Glomerular visceral epithelial cell (primary cell): ENCODE results near the gene LMX1A.

Source experiments
- DNase-seq: peaks from one replicate; pipeline ENCODE4 v3.0.0-alpha.2; 2016; ENCODE audit errors: extremely low spot score

Gene LMX1A

DNA sequence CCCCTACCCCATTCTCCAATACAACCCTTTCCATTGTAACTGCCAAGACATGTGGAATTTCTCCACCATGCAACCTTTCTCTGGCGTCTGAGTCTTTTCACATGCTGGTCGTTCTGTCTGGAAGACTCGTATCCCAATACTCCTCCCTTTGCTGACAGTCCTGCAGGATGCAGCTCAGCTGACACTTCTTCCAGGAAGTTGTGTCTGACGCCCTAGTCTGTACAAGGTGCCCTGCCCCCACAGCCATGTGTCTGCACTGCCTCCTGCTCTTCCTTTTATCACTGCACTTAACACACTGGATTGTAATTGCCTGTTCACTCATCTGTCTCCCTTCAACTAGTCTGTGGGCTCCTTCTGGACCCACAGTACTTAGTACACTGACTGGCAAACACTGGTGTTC, 188.0 kb downstream of the LMX1A start:
- DNase-seq, result no peak

DNA sequence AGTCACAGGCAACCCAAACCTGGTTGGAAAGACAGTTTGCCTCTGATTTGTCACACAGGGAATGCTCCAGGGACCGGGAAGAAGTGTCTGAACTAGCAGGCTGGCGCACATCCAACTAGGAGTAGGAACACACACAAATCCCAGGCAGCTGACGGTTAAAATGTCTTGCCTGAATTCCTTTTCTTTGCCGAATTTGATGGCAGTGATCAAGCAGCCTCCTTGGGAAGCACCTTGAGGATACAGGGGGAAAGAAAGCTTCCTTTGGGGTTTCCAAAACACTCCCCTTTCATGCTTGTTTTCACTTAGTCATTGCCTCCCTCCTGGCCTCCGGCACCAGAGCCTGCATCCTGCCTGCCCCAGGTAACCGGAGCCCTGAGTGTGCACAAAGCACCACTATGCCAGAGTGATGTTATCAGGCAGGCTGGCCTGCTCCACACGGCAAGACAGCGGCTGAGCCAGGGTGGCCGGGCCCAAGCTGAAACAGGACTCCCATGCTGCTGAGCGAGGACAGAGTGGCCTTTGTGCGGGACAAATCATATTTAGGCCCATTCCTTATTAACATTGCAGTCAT, 193.8 kb downstream of the LMX1A start:
- DNase-seq, result no peak

DNA sequence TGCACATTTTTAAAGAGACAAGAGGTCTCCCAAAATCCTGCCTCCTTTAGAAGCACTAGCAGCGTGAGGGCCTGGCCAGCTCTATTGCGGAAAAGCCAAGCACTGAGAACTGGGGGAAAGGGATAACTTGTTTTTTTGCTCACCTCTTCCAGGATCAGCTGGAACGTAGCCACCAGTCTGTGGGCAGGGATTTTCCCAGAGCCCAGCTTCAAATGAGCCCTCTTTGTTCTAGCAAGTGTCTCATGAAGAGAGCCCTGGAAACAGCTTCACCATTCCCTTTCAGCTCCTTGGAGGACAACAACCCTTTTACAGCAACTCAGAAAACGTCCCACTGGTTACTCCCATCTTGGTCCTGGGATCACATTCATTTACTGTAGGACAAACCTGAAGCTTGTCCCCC, 195.4 kb downstream of the LMX1A start:
- no peak for DNase-seq

DNA sequence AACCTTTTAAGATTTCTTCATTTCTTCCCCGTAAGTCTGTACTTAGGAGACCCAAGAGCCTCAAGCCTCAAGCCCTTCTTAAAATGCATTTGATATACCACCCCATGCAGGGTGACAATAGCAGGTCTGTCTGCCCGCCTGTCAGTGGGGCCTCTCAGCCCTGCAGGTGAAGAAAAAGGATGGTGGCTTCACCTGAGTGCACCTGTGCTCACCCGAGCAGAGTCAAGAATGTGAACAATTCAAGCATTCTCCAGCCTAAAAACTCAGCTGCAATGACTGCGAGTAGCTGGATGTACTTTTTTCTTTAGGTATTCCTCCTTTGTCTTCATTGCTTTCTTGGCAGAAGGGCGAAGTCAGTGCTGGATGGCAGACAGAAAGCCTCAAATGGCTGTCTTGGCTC, 203.3 kb downstream of the LMX1A start:
- DNase-seq, result no peak

DNA sequence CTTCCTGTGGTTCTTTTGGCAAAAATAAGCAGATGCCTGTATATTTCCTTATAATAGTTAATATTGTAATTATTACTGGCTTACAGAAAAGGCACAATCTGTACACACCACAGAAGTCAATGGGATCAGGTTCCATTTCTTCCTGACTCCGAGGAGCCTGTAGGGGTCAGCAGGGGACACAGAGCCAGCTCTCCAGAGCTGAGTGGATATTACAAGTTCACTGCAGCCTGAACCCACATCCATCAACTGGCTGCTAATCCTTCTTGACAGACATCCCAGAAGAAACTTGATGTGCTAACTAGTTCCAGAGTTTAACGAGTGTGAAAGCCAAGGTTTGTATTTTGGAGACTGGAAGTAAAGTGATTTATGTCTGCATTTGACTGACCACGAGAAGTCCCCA, 203.8 kb downstream of the LMX1A start:
- no peak for DNase-seq

DNA sequence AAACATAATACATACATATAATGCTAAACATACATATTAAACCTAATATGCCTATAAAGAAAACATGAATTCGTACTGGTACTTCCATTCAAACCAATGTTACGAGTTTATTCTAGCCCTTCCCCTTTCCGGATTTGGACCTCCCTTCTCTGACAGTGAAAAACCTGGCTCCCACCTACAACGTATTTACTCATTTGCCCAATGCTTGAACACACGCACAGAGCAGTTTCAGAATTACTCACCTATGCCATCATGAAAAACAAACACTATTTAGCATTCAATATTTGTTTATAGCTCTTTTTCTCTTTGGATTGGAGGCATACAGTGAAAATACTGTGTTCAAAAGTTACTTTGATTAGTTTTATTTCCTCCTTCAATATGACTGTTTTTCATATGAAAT, 204.4 kb downstream of the LMX1A start:
- DNase-seq, result no peak
